Erythroblast (primary cell): ENCODE measurements around the gene FCN1.

Experiments used
- GATA1 ChIP-seq: IDR thresholded peaks from 2 replicates; pipeline ENCODE4 v1.6.1; 2011; ENCODE audit warnings: low read depth, mild to moderate bottlenecking, control low read depth, low read length, moderate library complexity
- POLR2A ChIP-seq: IDR thresholded peaks from 2 replicates; pipeline ENCODE4 v1.6.1; 2011; ENCODE audit warnings: mild to moderate bottlenecking, low read length

- no peak for TF ChIP-seq POLR2A
- no peak for TF ChIP-seq GATA1
Observed at GRCh38 chr9:134943836-134944235, 26.1 kb upstream of the FCN1 start.
